Measurements from ENCODE around the gene OR52B2. TPM values are rescaled to one million over a fixed set of nuclear protein-coding genes. Genes with fewer than 3 reads are reported as not detected.
A peak's percentile ranks its signal among the peaks of the same experiment; 100 is the strongest.

OR52B2 gene
- total RNA-seq (2021; ENCODE audit: unreplicated experiment) = not detected
- not detected for polyA plus RNA-seq (2012; ENCODE audit: insufficient read length)
- percentile 26 among the genes with signal in this experiment for Bru-seq, nascent RNA
- percentile 30 among the genes with signal in this experiment for BruChase-seq, experiment 1, labeled RNA remaining after a 2-hour chase
- percentile 36 among the genes with signal in this experiment for BruChase-seq, experiment 2, labeled RNA remaining after a 6-hour chase
- long read RNA-seq = 0 reads

DNA sequence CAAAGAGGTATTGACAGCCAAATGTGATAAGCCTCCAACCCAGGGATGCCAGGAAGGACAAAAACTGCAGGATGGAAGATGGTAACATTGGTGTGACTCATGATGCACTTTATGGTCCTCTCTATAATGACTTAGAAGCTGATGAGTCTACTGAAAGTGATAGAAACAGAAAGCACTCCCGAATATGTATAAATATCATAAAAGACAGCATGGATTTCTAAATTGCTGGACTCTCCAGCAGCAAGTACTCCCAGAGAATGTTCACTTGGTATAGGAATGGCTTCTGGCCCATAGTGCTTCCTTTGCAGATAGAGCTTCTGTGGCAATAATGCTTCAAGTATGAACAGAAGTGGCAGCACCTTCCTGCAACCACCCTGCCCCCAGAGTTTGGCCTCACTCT, at the start of gene OR52B2:
Gene OR52B2 (minus strand): TSS at position 101 of the 400 bp plus-strand sequence. CDS start 0 bp downstream, at position 101.
- no peaks in the 10 kb centered on the region for H3K36me3 ChIP-seq (ENCODE audit: control insufficient read depth, insufficient read depth, low read length)
- H3K4me1 ChIP-seq (ENCODE audit: control insufficient read depth, insufficient read depth, low read length) = no peaks in the 10 kb centered on the region
- H3K27me3 ChIP-seq (ENCODE audit: control insufficient read depth, insufficient read depth, low read length) = peaks cover 13% of the 10 kb centered on the region
- ChIA-PET CTCF (no interaction called here), POLR2A (no interaction called here)
- H3K4me3 ChIP-seq (ENCODE audit: low read depth in 2 of 2, low read length in 2 of 2) = no peak within 1 kb of the TSS
- intact Hi-C loops (cut with micrococcal nuclease; ENCODE audit: unreplicated experiment) (no loop called here), in situ Hi-C loops (cut with HindIII; ENCODE audit: low pct_unique_long_range_greater_than_20kb, low sequenced_read_pairs) (no loop called here)
- DNase-seq (ENCODE audit: low read depth, low spot score) = no peak
- H3K27ac ChIP-seq (ENCODE audit: low read length) = no peak within 1 kb of the TSS
- no peak for ATAC-seq
- TF ChIP-seq, protein P1, sequence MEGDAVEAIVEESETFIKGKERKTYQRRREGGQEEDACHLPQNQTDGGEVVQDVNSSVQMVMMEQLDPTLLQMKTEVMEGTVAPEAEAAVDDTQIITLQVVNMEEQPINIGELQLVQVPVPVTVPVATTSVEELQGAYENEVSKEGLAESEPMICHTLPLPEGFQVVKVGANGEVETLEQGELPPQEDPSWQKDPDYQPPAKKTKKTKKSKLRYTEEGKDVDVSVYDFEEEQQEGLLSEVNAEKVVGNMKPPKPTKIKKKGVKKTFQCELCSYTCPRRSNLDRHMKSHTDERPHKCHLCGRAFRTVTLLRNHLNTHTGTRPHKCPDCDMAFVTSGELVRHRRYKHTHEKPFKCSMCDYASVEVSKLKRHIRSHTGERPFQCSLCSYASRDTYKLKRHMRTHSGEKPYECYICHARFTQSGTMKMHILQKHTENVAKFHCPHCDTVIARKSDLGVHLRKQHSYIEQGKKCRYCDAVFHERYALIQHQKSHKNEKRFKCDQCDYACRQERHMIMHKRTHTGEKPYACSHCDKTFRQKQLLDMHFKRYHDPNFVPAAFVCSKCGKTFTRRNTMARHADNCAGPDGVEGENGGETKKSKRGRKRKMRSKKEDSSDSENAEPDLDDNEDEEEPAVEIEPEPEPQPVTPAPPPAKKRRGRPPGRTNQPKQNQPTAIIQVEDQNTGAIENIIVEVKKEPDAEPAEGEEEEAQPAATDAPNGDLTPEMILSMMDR (IDR thresholded peaks at IDR 0.05) = no peak
- no peak for TF ChIP-seq SIN3A (IDR thresholded peaks at IDR 0.05; ENCODE audit: borderline replicate concordance, insufficient read depth, low read depth, low read length)
- TF ChIP-seq POLR2AphosphoS5 (IDR thresholded peaks at IDR 0.05; ENCODE audit: low read depth, low read length) = no peak
- TF ChIP-seq TCF7L2 (IDR thresholded peaks at IDR 0.05; ENCODE audit: low read depth, low read length) = no peak
- TF ChIP-seq, protein P2, sequence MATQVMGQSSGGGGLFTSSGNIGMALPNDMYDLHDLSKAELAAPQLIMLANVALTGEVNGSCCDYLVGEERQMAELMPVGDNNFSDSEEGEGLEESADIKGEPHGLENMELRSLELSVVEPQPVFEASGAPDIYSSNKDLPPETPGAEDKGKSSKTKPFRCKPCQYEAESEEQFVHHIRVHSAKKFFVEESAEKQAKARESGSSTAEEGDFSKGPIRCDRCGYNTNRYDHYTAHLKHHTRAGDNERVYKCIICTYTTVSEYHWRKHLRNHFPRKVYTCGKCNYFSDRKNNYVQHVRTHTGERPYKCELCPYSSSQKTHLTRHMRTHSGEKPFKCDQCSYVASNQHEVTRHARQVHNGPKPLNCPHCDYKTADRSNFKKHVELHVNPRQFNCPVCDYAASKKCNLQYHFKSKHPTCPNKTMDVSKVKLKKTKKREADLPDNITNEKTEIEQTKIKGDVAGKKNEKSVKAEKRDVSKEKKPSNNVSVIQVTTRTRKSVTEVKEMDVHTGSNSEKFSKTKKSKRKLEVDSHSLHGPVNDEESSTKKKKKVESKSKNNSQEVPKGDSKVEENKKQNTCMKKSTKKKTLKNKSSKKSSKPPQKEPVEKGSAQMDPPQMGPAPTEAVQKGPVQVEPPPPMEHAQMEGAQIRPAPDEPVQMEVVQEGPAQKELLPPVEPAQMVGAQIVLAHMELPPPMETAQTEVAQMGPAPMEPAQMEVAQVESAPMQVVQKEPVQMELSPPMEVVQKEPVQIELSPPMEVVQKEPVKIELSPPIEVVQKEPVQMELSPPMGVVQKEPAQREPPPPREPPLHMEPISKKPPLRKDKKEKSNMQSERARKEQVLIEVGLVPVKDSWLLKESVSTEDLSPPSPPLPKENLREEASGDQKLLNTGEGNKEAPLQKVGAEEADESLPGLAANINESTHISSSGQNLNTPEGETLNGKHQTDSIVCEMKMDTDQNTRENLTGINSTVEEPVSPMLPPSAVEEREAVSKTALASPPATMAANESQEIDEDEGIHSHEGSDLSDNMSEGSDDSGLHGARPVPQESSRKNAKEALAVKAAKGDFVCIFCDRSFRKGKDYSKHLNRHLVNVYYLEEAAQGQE (IDR thresholded peaks at IDR 0.05; ENCODE audit: insufficient read depth in 1 of 2, low read depth in 2 of 2, low read length in 1 of 2) = no peak
- no peaks in the 10 kb centered on the region for H3K9me3 ChIP-seq (ENCODE audit: control insufficient read depth, insufficient read depth, low read depth, low read length)
- BruUV-seq (replicated peaks) = no TSS peak

DNA sequence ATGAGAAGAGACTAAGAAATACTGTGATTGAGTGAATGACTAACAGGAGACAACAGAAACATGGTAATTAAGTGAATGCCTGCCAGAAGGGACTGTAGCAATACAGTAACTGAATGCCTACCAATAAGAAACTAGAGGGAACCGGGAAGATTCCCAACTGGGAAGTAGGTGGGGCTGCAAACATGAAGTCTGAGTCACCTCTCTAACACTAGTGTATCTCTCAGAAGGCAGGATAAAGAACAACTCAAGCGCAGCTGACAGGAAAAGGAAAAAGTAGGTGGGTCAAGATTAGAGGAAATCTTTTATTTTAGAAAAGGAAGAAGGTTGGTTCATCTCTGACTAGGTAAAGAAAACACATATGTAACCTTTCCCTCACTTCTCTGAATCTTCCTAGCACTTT, 49.2 kb upstream of the OR52B2 start:
- TF ChIP-seq, protein P2 (IDR thresholded peaks at IDR 0.05; ENCODE audit: insufficient read depth in 1 of 2, low read depth in 2 of 2, low read length in 1 of 2) = no peak
- no peak for TF ChIP-seq POLR2AphosphoS5 (IDR thresholded peaks at IDR 0.05; ENCODE audit: low read depth, low read length)
- no peak for TF ChIP-seq SIN3A (IDR thresholded peaks at IDR 0.05; ENCODE audit: borderline replicate concordance, insufficient read depth, low read depth, low read length)
- no peak for TF ChIP-seq TCF7L2 (IDR thresholded peaks at IDR 0.05; ENCODE audit: low read depth, low read length)
- TF ChIP-seq, protein P1 (IDR thresholded peaks at IDR 0.05) = no peak
- ATAC-seq (peak; percentile 33; the same call in 1 of the 2 replicates), DNase-seq (ENCODE audit: low read depth, low spot score) (peak; percentile 13)
- BruUV-seq (replicated peaks) = no TSS peak
- intact Hi-C loops (cut with micrococcal nuclease; ENCODE audit: unreplicated experiment) = no loop called here
- CTCF ChIA-PET = no interaction called here
- POLR2A ChIA-PET = no interaction called here
- Histone ChIP-seq H3K4me3 (ENCODE audit: low read depth in 2 of 2, low read length in 2 of 2) (no peak overlapping the region), H3K4me1 (ENCODE audit: control insufficient read depth, insufficient read depth, low read length) (no peaks in the 10 kb centered on the region), H3K27ac (ENCODE audit: low read length) (no peak overlapping the region), H3K9me3 (ENCODE audit: control insufficient read depth, insufficient read depth, low read depth, low read length) (no peaks in the 10 kb centered on the region), H3K36me3 (ENCODE audit: control insufficient read depth, insufficient read depth, low read length) (peaks cover 10% of the 10 kb centered on the region; the same call in 1 of the 2 replicates), H3K27me3 (ENCODE audit: control insufficient read depth, insufficient read depth, low read length) (no peaks in the 10 kb centered on the region)
- in situ Hi-C loops (cut with HindIII; ENCODE audit: low pct_unique_long_range_greater_than_20kb, low sequenced_read_pairs) = no loop called here

Data from Panc1 (cell line).